ENCODE data around the gene NCAPD2. TPM values are rescaled to one million over a fixed set of nuclear protein-coding genes. Genes with fewer than 3 reads are reported as not detected.

Gene NCAPD2
- polyA plus RNA-seq, 1 donor (not counting 4 experiments of a cell fraction or from before 2014, with no cell fraction given), result 33.7 TPM

DNA sequence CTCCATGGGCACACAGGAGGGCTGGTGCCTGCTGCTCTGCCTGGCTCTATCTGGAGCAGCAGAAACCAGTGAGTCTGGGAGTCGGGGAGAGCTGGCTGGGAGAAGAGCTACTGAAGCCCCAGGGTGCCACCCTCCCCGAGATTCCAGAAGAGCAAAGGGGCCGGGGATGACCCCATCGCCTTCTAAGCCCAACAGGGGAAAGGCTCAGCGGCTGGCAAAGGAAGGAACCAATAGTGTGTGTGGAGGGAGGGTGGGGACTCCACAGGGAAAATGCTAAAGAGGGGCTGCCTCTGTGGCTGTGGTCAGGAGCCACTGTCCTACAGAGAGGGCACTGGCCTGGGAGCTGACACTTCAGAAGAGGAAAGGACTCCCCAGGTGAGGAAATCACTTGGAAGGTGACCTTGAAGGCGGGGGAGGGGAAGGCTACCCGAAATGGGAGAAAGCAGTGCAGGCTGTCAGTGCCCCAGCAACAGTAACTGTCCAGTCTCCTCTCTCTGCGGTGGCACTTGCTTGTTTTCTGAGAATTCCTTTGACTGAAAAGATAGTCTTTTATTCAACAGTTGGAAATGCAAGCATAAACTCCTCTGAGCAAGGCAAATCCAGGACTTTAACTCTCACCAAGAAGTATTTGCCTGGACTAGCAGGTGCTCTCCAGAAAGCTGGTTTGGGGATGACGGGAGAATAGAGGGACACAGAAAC lies 41.5 kb upstream of the NCAPD2 start:
- peaks cover 20% of the 10 kb centered on the region for H3K4me1 ChIP-seq (ENCODE audit: control insufficient read depth, extremely low read depth, insufficient read depth, low read length)
- TF ChIP-seq, protein P1, sequence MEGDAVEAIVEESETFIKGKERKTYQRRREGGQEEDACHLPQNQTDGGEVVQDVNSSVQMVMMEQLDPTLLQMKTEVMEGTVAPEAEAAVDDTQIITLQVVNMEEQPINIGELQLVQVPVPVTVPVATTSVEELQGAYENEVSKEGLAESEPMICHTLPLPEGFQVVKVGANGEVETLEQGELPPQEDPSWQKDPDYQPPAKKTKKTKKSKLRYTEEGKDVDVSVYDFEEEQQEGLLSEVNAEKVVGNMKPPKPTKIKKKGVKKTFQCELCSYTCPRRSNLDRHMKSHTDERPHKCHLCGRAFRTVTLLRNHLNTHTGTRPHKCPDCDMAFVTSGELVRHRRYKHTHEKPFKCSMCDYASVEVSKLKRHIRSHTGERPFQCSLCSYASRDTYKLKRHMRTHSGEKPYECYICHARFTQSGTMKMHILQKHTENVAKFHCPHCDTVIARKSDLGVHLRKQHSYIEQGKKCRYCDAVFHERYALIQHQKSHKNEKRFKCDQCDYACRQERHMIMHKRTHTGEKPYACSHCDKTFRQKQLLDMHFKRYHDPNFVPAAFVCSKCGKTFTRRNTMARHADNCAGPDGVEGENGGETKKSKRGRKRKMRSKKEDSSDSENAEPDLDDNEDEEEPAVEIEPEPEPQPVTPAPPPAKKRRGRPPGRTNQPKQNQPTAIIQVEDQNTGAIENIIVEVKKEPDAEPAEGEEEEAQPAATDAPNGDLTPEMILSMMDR (optimal IDR thresholded peaks at IDR 0.05 in 1 of 3, IDR thresholded peaks at IDR 0.05 in 1 of 3, conservative IDR thresholded peaks at IDR 0.05 in 1 of 3; ENCODE audit: extremely low read depth in 1 of 3, insufficient read depth in 2 of 3, low read length in 3 of 3), result no peak
- no peak for TF ChIP-seq EZH2 (IDR thresholded peaks at IDR 0.05; ENCODE audit: low read length)
- no peaks in the 10 kb centered on the region for H3K79me2 ChIP-seq (ENCODE audit: control insufficient read depth, insufficient read depth, low read length)
- peak overlapping the region; percentile 82 for H3K9ac ChIP-seq (ENCODE audit: control insufficient read depth, extremely low read depth, insufficient read depth, low read length)
- H3K36me3 ChIP-seq (ENCODE audit: control insufficient read depth in 2 of 2, extremely low read depth in 1 of 2, insufficient read depth in 2 of 2, low read length in 2 of 2), result peaks cover 1 to 2% of the 10 kb centered on the region in 2 experiments
- H3K27me3 ChIP-seq (ENCODE audit: control insufficient read depth, extremely low read depth, insufficient read depth, low read length), result no peaks in the 10 kb centered on the region
- H2AFZ ChIP-seq (ENCODE audit: control insufficient read depth, low read length), result peak overlapping the region; percentile 97
- FAIRE-seq, result peak; percentile 58
- peak overlapping the region; percentile 95 for H3K4me2 ChIP-seq (ENCODE audit: control insufficient read depth, extremely low read depth, insufficient read depth, low read depth, low read length)
- dilution Hi-C loops (cut with MboI; ENCODE audit: extremely low pct_ligation_motif_present, low sequenced_read_pairs), result no loop called here
- H3K9me3 ChIP-seq (ENCODE audit: control insufficient read depth, low read depth, low read length), result no peaks in the 10 kb centered on the region
- DNase-seq (ENCODE audit: low read depth, low spot score), result no peak
- H3K4me3 ChIP-seq (ENCODE audit: control insufficient read depth in 2 of 3, extremely low read depth in 1 of 3, insufficient read depth in 2 of 3, low read depth in 1 of 3, low read length in 3 of 3), result peak overlapping the region; percentile 42 to 56 (median 52)
- H3K9me1 ChIP-seq (ENCODE audit: control insufficient read depth, extremely low read depth, insufficient read depth, low read length), result no peaks in the 10 kb centered on the region
- no peaks in the 10 kb centered on the region for H4K20me1 ChIP-seq (ENCODE audit: control insufficient read depth, extremely low read depth, insufficient read depth, low read length)
- H3K27ac ChIP-seq (ENCODE audit: control insufficient read depth, insufficient read depth, low read length), result peak overlapping the region; percentile 72

DNA sequence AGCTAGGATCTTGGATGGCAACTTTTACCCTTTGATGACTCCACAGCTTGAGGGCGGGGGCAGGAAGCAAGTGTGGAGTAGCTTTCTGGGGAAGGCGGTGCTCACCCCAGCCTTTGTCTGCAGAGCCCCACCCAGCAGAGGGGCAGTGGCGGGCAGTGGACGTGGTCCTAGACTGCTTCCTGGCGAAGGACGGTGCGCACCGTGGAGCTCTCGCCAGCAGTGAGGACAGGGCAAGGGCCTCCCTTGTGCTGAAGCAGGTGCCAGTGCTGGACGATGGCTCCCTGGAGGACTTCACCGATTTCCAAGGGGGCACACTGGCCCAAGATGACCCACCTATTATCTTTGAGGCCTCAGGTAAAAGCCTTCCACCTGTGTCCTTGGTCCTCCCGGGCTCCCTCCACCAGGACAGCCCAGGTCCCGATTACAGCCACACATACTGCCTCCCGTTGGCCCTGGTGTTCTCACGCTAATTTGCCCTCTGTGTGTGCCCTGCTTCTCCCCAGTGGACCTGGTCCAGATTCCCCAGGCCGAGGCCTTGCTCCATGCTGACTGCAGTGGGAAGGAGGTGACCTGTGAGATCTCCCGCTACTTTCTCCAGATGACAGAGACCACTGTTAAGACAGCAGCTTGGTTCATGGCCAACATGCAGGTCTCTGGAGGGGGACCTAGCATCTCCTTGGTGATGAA lies 40.8 kb upstream of the NCAPD2 start:
- no peak for DNase-seq (ENCODE audit: low read depth, low spot score)
- Histone ChIP-seq H3K4me2 (ENCODE audit: control insufficient read depth, extremely low read depth, insufficient read depth, low read depth, low read length) (peak overlapping the region; percentile 95), H3K9me3 (ENCODE audit: control insufficient read depth, low read depth, low read length) (no peaks in the 10 kb centered on the region), H3K27ac (ENCODE audit: control insufficient read depth, insufficient read depth, low read length) (peak overlapping the region; percentile 72), H3K27me3 (ENCODE audit: control insufficient read depth, extremely low read depth, insufficient read depth, low read length) (no peaks in the 10 kb centered on the region), H3K36me3 (ENCODE audit: control insufficient read depth in 2 of 2, extremely low read depth in 1 of 2, insufficient read depth in 2 of 2, low read length in 2 of 2) (peaks cover 3 to 5% of the 10 kb centered on the region in 2 experiments), H3K9me1 (ENCODE audit: control insufficient read depth, extremely low read depth, insufficient read depth, low read length) (no peaks in the 10 kb centered on the region), H3K4me1 (ENCODE audit: control insufficient read depth, extremely low read depth, insufficient read depth, low read length) (peaks cover 20% of the 10 kb centered on the region), H4K20me1 (ENCODE audit: control insufficient read depth, extremely low read depth, insufficient read depth, low read length) (no peaks in the 10 kb centered on the region), H3K4me3 (ENCODE audit: control insufficient read depth in 2 of 3, extremely low read depth in 1 of 3, insufficient read depth in 2 of 3, low read depth in 1 of 3, low read length in 3 of 3) (peak overlapping the region in 2 of 3 experiments; percentile 52 to 56), H3K9ac (ENCODE audit: control insufficient read depth, extremely low read depth, insufficient read depth, low read length) (no peak overlapping the region), H2AFZ (ENCODE audit: control insufficient read depth, low read length) (no peak overlapping the region), H3K79me2 (ENCODE audit: control insufficient read depth, insufficient read depth, low read length) (no peaks in the 10 kb centered on the region)
- dilution Hi-C loops (cut with MboI; ENCODE audit: extremely low pct_ligation_motif_present, low sequenced_read_pairs), result no loop called here
- TF ChIP-seq, protein P1 (optimal IDR thresholded peaks at IDR 0.05 in 1 of 3, IDR thresholded peaks at IDR 0.05 in 1 of 3, conservative IDR thresholded peaks at IDR 0.05 in 1 of 3; ENCODE audit: extremely low read depth in 1 of 3, insufficient read depth in 2 of 3, low read length in 3 of 3), result no peak
- TF ChIP-seq EZH2 (IDR thresholded peaks at IDR 0.05; ENCODE audit: low read length), result no peak
- FAIRE-seq, result peak; percentile 36
